EL (cell line): ENCODE results near the gene TMEM87B.

Experiments used
- DNase-seq: peaks from one replicate; pipeline ENCODE4 v3.0.0-alpha.2; 2016

TMEM87B gene

GRCh38 chr2:112152476-112153178, 97.6 kb downstream of the TMEM87B start:
- DNase-seq, result no peak

- DNase-seq, result peak; percentile 64
Observed at GRCh38 chr2:112153179-112153490, 98.1 kb downstream of the TMEM87B start.

GRCh38 chr2:112153501-112153900, 98.4 kb downstream of the TMEM87B start:
- DNase-seq, result no peak

GRCh38 chr2:112154246-112155117, 99.4 kb downstream of the TMEM87B start:
- no peak for DNase-seq

- DNase-seq, result no peak
Observed at GRCh38 chr2:112155331-112156151, 100.5 kb downstream of the TMEM87B start.

GRCh38 chr2:112156152-112156986, 101.3 kb downstream of the TMEM87B start:
- peak; percentile 54 for DNase-seq

- no peak for DNase-seq
Observed at GRCh38 chr2:112157472-112157871, 102.4 kb downstream of the TMEM87B start.

- DNase-seq, result no peak
Observed at GRCh38 chr2:112159454-112159921, 104.4 kb downstream of the TMEM87B start.

- no peak for DNase-seq
Observed at GRCh38 chr2:112160283-112161250, 105.5 kb downstream of the TMEM87B start.

- DNase-seq, result no peak
Observed at GRCh38 chr2:112161431-112162145, 106.5 kb downstream of the TMEM87B start.

- no peak for DNase-seq
Observed at GRCh38 chr2:112162341-112162740, 107.3 kb downstream of the TMEM87B start.

GRCh38 chr2:112162956-112163355, 107.9 kb downstream of the TMEM87B start:
- DNase-seq, result no peak

- DNase-seq, result no peak
Observed at GRCh38 chr2:112163541-112163981, 108.5 kb downstream of the TMEM87B start.

GRCh38 chr2:112164876-112165275, 109.8 kb downstream of the TMEM87B start:
- no peak for DNase-seq

GRCh38 chr2:112165296-112165695, 110.2 kb downstream of the TMEM87B start:
- no peak for DNase-seq

GRCh38 chr2:112166806-112167499, 111.9 kb downstream of the TMEM87B start:
- DNase-seq, result no peak

GRCh38 chr2:112168422-112169124, 113.5 kb downstream of the TMEM87B start:
- DNase-seq, result no peak
